ENCODE data around the gene PRICKLE1.

The PRICKLE1 gene

DNA sequence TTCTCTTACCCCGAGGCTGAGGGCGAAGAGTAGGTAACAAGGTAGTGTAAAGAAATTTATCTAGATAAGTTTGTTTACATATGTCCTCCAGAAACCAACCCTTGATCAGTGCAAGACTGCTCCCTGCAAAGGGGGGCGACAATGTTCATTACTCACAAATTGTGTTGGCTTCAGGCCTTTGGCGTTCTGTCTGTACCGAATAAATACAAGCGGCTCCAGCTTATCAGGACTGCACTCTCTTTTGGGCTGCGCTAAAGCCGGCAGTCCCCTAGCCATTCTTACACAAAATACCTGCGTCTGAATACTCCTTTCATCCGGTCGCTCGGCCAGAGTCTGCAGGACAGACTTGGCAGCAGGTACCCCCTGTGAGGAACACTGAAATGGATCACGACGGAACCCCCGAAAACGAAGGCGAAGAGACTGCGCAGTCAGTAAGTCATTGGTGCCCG lies 147.2 kb downstream of the PRICKLE1 start:
- no peak for DNase-seq (ENCODE audit: low read depth, low spot score)
- peaks cover 3% of the 10 kb centered on the region; the same call in 1 of the 2 replicates for H3K4me1 ChIP-seq (ENCODE audit: control insufficient read depth, insufficient read depth, low read length)
- WGBS (ENCODE audit: insufficient coverage, insufficient read length): no CpG with 5 or more reads among the region's 19 CpGs
- no peak overlapping the region for H3K27ac ChIP-seq (ENCODE audit: low read length)
- H3K27me3 ChIP-seq (ENCODE audit: control insufficient read depth, insufficient read depth, low read length): no peaks in the 10 kb centered on the region
- no peaks in the 10 kb centered on the region for H3K36me3 ChIP-seq (ENCODE audit: control insufficient read depth, insufficient read depth, low read length)
- no peaks in the 10 kb centered on the region for H3K9me3 ChIP-seq (ENCODE audit: control insufficient read depth, insufficient read depth, low read length)
- no peak overlapping the region for H3K4me3 ChIP-seq (ENCODE audit: low read length)

GRCh38 chr12:42440608-42441007 lies 148.9 kb downstream of the PRICKLE1 start:
- WGBS (ENCODE audit: insufficient coverage, insufficient read length): no CpG with 5 or more reads among the region's 11 CpGs
- Histone ChIP-seq H3K27me3 (ENCODE audit: control insufficient read depth, insufficient read depth, low read length) (no peaks in the 10 kb centered on the region), H3K27ac (ENCODE audit: low read length) (no peak overlapping the region), H3K4me3 (ENCODE audit: low read length) (no peak overlapping the region), H3K36me3 (ENCODE audit: control insufficient read depth, insufficient read depth, low read length) (no peaks in the 10 kb centered on the region), H3K9me3 (ENCODE audit: control insufficient read depth, insufficient read depth, low read length) (no peaks in the 10 kb centered on the region), H3K4me1 (ENCODE audit: control insufficient read depth, insufficient read depth, low read length) (peaks cover 3% of the 10 kb centered on the region; the same call in 1 of the 2 replicates)
- no peak for DNase-seq (ENCODE audit: low read depth, low spot score)

DNA sequence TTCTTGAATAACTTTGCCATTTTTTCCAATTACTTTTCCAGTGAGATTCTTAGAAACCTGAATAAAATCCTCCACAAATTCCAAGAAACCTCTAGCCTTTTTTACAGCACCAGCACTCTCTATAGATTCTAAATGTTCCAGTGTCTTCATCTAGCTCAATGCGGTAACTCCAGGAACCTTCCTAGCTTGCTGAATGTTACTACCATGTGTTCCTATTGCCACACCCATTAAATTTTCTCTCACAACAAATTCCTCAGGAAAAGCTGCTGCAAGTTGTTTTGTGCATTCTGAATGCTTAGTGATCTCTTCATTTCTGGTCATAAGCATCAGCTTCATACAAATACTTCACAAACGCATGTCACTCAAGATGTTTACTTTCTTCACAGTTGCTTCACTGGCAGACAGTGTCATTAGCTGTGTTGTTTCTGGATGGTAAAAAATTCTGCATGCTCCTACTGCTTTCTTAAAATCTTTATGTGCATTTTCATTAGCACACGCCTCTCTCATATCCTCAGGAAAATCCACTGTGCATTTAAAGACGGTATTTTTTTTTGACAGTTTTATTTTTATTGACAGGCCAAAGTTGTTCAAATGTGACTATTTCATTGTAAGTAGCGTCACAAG lies 156.9 kb downstream of the PRICKLE1 start:
- H3K4me3 ChIP-seq (ENCODE audit: low read length): no peak overlapping the region
- H3K9me3 ChIP-seq (ENCODE audit: control insufficient read depth, insufficient read depth, low read length): no peaks in the 10 kb centered on the region
- WGBS (ENCODE audit: insufficient coverage, insufficient read length): no CpG with 5 or more reads among the region's 5 CpGs
- no peak overlapping the region for H3K27ac ChIP-seq (ENCODE audit: low read length)
- no peaks in the 10 kb centered on the region; the same call in 1 of the 2 replicates for H3K36me3 ChIP-seq (ENCODE audit: control insufficient read depth, insufficient read depth, low read length)
- no peaks in the 10 kb centered on the region for H3K4me1 ChIP-seq (ENCODE audit: control insufficient read depth, insufficient read depth, low read length)
- no peak for DNase-seq (ENCODE audit: low read depth, low spot score)
- no peaks in the 10 kb centered on the region for H3K27me3 ChIP-seq (ENCODE audit: control insufficient read depth, insufficient read depth, low read length)

DNA sequence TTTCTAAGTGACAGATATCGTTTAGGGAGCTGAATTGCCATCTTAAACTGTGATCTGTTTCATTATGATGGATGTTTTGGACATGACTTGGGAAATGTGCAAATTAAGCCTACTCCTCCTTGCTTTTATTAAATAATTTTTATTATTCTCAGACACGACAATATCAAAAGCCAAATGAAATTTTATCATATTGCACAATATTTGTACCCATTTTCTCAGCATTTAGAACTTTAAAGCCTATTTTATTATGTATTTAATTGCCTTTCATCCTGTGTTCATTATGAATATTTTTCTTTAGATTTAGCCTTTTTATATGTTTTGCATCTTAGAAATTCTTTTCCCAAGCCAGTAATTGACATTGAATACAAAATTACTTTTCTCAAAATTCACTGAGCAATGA lies 160.7 kb downstream of the PRICKLE1 start:
- no peaks in the 10 kb centered on the region for H3K4me1 ChIP-seq (ENCODE audit: control insufficient read depth, insufficient read depth, low read length)
- H3K27ac ChIP-seq (ENCODE audit: low read length): no peak overlapping the region
- no peaks in the 10 kb centered on the region for H3K9me3 ChIP-seq (ENCODE audit: control insufficient read depth, insufficient read depth, low read length)
- H3K4me3 ChIP-seq (ENCODE audit: low read length): no peak overlapping the region
- DNase-seq (ENCODE audit: low read depth, low spot score): no peak
- no CpG with 5 or more reads among the region's 2 CpGs for WGBS (ENCODE audit: insufficient coverage, insufficient read length)
- no peaks in the 10 kb centered on the region for H3K27me3 ChIP-seq (ENCODE audit: control insufficient read depth, insufficient read depth, low read length)
- H3K36me3 ChIP-seq (ENCODE audit: control insufficient read depth, insufficient read depth, low read length): no peaks in the 10 kb centered on the region; the same call in 1 of the 2 replicates

DNA sequence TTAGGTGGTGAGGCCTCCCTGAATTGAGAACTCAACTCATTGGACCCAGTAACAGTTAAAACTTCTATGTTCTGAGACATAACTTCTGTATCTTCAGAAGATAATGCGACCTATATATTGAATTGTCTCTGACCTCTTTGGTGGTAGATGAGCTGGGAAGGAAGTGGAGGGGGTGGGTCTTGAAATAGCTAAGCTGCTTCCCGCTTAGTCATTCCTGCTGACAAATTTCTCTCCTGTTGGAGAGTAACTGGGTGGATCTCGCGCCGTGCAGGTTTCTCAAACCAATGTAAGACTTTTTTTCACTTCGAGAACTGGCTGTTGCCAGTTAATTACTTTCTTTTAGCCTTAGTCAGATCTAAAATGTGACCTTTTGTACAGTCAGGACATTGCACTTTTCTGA lies 162.8 kb downstream of the PRICKLE1 start:
- no peaks in the 10 kb centered on the region; the same call in 1 of the 2 replicates for H3K36me3 ChIP-seq (ENCODE audit: control insufficient read depth, insufficient read depth, low read length)
- H3K27ac ChIP-seq (ENCODE audit: low read length): no peak overlapping the region
- H3K4me1 ChIP-seq (ENCODE audit: control insufficient read depth, insufficient read depth, low read length): no peaks in the 10 kb centered on the region
- no peak overlapping the region for H3K4me3 ChIP-seq (ENCODE audit: low read length)
- no CpG with 5 or more reads among the region's 6 CpGs for WGBS (ENCODE audit: insufficient coverage, insufficient read length)
- no peaks in the 10 kb centered on the region for H3K27me3 ChIP-seq (ENCODE audit: control insufficient read depth, insufficient read depth, low read length)
- peak; percentile 11 for DNase-seq (ENCODE audit: low read depth, low spot score)
- H3K9me3 ChIP-seq (ENCODE audit: control insufficient read depth, insufficient read depth, low read length): no peaks in the 10 kb centered on the region

DNA sequence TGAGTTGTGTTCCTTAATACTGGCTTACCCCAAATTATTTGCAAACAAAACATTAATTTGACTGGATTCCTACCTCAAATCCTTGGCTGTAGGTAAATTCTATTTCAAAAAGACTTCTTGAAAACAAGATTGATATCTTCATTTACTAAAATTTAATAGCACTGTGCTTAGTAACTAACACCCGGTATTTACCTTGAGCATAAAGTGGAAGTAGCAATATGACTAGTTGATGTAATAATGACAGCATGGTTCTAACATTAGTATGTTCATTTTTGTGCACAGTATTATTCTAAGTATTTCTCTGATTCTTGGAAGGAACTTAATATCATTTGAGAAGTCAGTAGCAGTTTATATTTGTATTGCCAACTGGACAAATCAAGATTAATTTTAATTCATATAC lies 166.8 kb downstream of the PRICKLE1 start:
- no peaks in the 10 kb centered on the region for H3K36me3 ChIP-seq (ENCODE audit: control insufficient read depth, insufficient read depth, low read length)
- H3K4me1 ChIP-seq (ENCODE audit: control insufficient read depth, insufficient read depth, low read length): no peaks in the 10 kb centered on the region
- no peak overlapping the region for H3K4me3 ChIP-seq (ENCODE audit: low read length)
- WGBS (ENCODE audit: insufficient coverage, insufficient read length): no CpG with 5 or more reads among the region's 1 CpG
- H3K27me3 ChIP-seq (ENCODE audit: control insufficient read depth, insufficient read depth, low read length): no peaks in the 10 kb centered on the region
- no peaks in the 10 kb centered on the region for H3K9me3 ChIP-seq (ENCODE audit: control insufficient read depth, insufficient read depth, low read length)
- DNase-seq (ENCODE audit: low read depth, low spot score): no peak
- H3K27ac ChIP-seq (ENCODE audit: low read length): no peak overlapping the region

- Histone ChIP-seq H3K27me3 (ENCODE audit: control insufficient read depth, insufficient read depth, low read length) (no peaks in the 10 kb centered on the region), H3K9me3 (ENCODE audit: control insufficient read depth, insufficient read depth, low read length) (no peaks in the 10 kb centered on the region), H3K36me3 (ENCODE audit: control insufficient read depth, insufficient read depth, low read length) (no peaks in the 10 kb centered on the region), H3K27ac (ENCODE audit: low read length) (no peak overlapping the region), H3K4me3 (ENCODE audit: low read length) (no peak overlapping the region), H3K4me1 (ENCODE audit: control insufficient read depth, insufficient read depth, low read length) (no peaks in the 10 kb centered on the region)
- DNase-seq (ENCODE audit: low read depth, low spot score): no peak
- WGBS (ENCODE audit: insufficient coverage, insufficient read length): no CpG with 5 or more reads among the region's 3 CpGs
Measured at GRCh38 chr12:42421844-42422779, 167.4 kb downstream of the PRICKLE1 start.

GRCh38 chr12:42420395-42420794 lies 169.2 kb downstream of the PRICKLE1 start:
- H3K36me3 ChIP-seq (ENCODE audit: control insufficient read depth, insufficient read depth, low read length): no peaks in the 10 kb centered on the region
- no peak for DNase-seq (ENCODE audit: low read depth, low spot score)
- no peak overlapping the region for H3K27ac ChIP-seq (ENCODE audit: low read length)
- WGBS (ENCODE audit: insufficient coverage, insufficient read length): no CpG with 5 or more reads among the region's 3 CpGs
- H3K27me3 ChIP-seq (ENCODE audit: control insufficient read depth, insufficient read depth, low read length): no peaks in the 10 kb centered on the region
- H3K4me3 ChIP-seq (ENCODE audit: low read length): no peak overlapping the region
- no peaks in the 10 kb centered on the region for H3K4me1 ChIP-seq (ENCODE audit: control insufficient read depth, insufficient read depth, low read length)
- H3K9me3 ChIP-seq (ENCODE audit: control insufficient read depth, insufficient read depth, low read length): no peaks in the 10 kb centered on the region

GRCh38 chr12:42410340-42410739 lies 179.2 kb downstream of the PRICKLE1 start:
- no peaks in the 10 kb centered on the region for H3K27me3 ChIP-seq (ENCODE audit: control insufficient read depth, insufficient read depth, low read length)
- no peaks in the 10 kb centered on the region for H3K9me3 ChIP-seq (ENCODE audit: control insufficient read depth, insufficient read depth, low read length)
- no peaks in the 10 kb centered on the region for H3K36me3 ChIP-seq (ENCODE audit: control insufficient read depth, insufficient read depth, low read length)
- DNase-seq (ENCODE audit: low read depth, low spot score): no peak
- H3K27ac ChIP-seq (ENCODE audit: low read length): no peak overlapping the region
- WGBS (ENCODE audit: insufficient coverage, insufficient read length): no CpG with 5 or more reads among the region's 1 CpG
- no peaks in the 10 kb centered on the region for H3K4me1 ChIP-seq (ENCODE audit: control insufficient read depth, insufficient read depth, low read length)
- no peak overlapping the region for H3K4me3 ChIP-seq (ENCODE audit: low read length)

GRCh38 chr12:42409471-42409870 lies 180.1 kb downstream of the PRICKLE1 start:
- WGBS (ENCODE audit: insufficient coverage, insufficient read length): no CpG with 5 or more reads among the region's 2 CpGs

More at GRCh38 chr12:42409471-42409870, 180.1 kb downstream of the PRICKLE1 start:
- Histone ChIP-seq H3K27me3 (ENCODE audit: control insufficient read depth, insufficient read depth, low read length) (no peaks in the 10 kb centered on the region), H3K9me3 (ENCODE audit: control insufficient read depth, insufficient read depth, low read length) (no peaks in the 10 kb centered on the region), H3K27ac (ENCODE audit: low read length) (no peak overlapping the region), H3K4me1 (ENCODE audit: control insufficient read depth, insufficient read depth, low read length) (no peaks in the 10 kb centered on the region), H3K36me3 (ENCODE audit: control insufficient read depth, insufficient read depth, low read length) (no peaks in the 10 kb centered on the region), H3K4me3 (ENCODE audit: low read length) (no peak overlapping the region)
- DNase-seq (ENCODE audit: low read depth, low spot score): no peak

Measured in iPS DF 6.9 (cell line).